Embryonic facial prominence (tissue), 1 donor: ENCODE data around the gene CPNE7.

Experiments used
- DNase-seq: peaks from one replicate; pipeline ENCODE4 v3.0.0-alpha.2; 2016; ENCODE audit errors: extremely low spot score

The CPNE7 gene

GRCh38 chr16:89575247-89576152 lies at the start of gene CPNE7:
Gene CPNE7 (plus strand): TSS chr16:89575758. CDS start chr16:89575898, 140 bp downstream.
- no peak for DNase-seq

DNA sequence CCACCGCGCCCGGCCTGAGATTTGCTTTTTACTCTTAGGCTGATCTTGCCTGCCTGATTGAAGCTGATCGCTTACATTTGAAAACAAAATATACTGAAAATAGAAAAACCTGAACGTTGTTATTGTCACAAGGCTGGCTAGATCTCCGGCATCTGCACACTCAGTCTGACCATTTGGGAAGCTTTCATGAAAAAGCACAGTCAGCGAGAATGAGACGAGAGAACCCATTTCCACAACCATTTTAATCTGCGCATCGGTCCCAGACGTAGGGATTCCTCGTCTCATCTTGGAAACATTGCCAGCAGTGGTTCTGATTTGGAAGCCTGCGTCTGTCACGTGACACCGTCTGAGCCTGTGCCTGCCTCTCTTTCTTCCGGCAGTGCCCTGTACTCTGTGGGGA lies 46.5 kb upstream of the CPNE7 start:
- DNase-seq, result no peak

DNA sequence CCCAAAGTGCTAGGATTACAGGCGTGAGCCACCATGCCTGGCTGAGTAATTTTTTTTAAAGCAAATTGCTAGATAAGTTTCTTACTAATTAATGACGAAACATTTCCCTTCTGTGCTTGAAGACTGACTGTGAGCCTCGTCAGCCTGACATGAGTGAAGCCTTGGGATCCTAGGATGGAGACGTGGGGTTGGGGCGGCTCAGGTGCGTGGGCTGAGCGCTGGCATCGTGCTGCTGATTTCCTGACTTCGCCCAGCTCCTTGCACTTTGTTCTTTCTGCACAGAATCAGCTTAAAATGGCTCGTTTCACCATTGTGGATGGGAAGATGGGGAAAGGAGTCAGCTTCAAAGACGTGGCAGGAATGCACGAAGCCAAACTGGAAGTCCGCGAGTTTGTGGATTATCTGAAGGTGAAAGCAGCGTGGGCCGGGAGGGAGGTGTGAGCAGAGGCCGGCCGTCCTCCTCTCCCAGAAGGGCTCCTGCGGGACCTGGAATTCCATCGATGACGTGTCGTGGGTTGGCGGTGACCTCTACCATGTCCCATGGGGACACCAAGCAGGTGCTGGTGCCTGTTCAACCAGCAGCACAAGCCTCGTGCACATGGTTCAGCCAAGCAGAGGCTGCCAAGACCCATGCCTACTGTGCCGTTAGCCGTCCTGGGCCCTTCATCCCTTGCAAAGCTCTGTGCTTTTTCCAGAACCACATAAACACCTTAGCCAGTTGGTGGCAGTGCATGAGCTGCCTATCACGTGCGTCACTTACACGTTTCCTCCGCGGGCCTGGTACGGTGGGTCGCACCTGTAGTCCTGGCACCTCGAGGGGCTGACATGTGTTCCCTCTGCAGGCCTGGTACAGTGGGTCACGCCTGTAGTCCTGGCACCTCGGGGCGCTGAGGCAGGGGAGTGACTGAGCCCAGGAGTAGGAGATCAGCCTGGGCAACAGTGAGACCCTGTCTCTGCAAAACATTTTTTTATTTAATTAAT lies 44.9 kb upstream of the CPNE7 start:
- no peak for DNase-seq

DNA sequence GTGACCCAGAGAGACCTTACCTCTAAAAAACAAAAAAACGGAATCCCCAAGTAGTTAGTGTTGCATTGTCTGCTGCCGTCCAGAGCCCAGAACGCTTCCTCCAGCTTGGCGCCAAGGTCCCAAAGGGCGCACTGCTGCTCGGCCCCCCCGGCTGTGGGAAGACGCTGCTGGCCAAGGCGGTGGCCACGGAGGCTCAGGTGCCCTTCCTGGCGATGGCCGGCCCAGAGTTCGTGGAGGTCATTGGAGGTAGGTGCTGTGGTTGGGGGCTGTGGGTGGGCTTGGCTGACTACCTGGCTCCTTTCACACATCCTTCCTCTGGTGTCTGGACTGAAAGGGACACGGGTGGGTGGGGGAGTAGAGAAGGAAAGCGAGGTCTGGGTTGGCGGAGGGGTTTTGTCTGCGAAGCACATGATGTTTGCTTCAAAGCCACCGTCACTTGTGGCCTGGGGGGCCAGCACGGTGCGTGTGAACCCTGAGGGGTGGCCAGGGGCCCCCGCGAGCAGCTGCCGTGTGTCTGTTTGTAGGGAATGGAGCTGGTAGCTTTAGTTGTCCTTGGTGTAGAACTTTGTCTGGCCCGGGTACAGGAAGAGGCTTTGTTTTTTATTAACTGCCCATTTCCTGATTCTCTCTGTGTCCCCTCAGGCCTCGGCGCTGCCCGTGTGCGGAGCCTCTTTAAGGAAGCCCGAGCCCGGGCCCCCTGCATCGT lies 43.6 kb upstream of the CPNE7 start:
- DNase-seq, result no peak

DNA sequence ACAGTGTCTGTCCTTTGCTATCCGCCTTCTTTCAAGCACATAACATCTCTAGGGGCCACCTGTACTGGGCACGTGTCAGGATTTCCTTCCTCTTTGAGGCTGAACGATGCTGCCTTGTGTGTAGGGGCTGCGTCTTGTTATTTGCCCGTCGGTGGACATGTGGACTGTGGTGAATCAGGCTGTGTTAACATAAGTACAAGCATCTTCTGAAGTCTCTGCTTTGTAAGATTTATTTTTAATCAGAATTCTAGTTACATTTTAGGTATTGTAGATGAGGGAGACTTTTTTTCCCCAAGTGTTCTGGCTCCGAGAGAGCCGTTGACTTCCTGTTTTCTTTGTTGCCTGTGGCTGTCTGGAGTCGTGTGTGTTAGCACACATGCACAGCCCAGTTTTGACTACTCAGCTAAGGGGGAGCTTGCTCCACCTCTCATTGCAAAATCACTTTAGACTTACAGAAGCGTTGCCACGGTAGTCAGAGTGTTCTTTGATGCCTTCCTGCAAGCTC lies 41.3 kb upstream of the CPNE7 start:
- DNase-seq, result no peak

- no peak for DNase-seq
Observed at GRCh38 chr16:89536371-89536770, 39.2 kb upstream of the CPNE7 start.

DNA sequence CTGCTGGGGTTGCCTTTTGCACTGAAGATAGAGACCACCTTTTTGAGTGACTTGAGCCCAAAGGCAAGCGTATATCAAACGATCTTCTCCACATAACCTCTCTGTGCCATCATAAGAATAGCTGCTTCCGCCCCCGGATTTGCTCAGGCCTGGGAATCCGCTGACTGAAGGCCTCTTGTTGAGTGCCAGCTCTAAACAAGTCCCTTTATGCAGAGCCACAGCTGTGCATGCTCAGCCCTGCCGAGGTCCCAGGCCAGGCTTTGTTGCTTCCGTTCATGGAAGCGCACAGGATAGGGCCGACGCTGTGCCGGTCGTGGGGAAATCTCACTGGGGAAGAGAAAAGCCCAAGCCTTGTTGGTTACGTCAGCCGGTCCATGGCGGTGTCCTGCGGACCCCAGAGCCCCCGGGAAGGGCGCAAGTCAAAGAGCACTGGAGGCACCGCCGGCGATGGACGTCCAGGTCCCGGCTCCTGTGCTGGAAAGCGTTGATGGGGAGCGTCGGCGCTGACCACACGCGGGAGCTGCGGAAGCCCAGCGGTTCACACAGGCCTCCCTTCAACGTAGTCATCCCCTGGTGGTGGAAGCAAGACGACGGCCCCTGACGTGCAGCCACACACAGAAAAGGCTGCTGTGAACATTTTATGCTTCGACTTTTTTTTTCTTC lies 38.5 kb upstream of the CPNE7 start:
- DNase-seq, result no peak

GRCh38 chr16:89537549-89537925 lies 38.0 kb upstream of the CPNE7 start:
- DNase-seq, result no peak

- DNase-seq, result no peak
Observed at GRCh38 chr16:89538286-89538685, 37.3 kb upstream of the CPNE7 start.

GRCh38 chr16:89540557-89540956 lies 35.0 kb upstream of the CPNE7 start:
- DNase-seq, result no peak

- no peak for DNase-seq
Observed at GRCh38 chr16:89541792-89542191, 33.8 kb upstream of the CPNE7 start.

DNA sequence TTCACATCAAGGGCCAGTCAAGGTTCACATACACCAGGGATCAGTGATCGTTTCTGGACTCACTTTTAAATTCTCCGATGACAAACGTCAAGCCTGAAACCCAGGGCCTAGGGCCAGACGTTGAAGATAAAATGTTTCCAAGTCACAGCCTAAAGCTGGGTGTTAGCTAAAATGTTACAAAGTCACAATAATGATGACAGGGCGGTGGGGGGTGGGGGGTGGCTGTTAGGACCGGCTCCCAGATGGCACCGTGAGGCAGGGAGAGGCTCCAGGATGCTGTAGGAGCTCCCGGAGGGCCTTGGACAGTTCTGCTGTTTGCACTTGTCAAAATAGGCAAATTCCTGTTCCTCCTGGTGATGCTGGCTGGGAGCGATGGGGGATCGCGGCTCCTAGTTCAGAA lies 31.4 kb upstream of the CPNE7 start:
- DNase-seq, result no peak

DNA sequence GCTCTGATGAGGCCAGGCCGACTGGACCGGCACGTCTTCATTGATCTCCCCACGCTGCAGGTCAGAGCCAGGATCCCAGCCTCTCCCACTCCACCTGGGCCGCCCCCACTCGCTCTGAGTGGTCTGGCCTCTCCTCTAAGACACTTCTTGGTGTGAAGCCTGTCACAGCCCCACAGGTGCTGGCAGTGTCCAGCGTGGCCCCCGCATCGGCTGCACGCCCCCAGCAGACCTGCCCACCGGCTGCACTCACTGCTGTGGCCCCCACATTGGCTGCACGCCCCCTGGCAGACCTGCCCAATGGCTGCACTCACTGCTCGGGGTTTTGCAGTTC lies 30.9 kb upstream of the CPNE7 start:
- no peak for DNase-seq

DNA sequence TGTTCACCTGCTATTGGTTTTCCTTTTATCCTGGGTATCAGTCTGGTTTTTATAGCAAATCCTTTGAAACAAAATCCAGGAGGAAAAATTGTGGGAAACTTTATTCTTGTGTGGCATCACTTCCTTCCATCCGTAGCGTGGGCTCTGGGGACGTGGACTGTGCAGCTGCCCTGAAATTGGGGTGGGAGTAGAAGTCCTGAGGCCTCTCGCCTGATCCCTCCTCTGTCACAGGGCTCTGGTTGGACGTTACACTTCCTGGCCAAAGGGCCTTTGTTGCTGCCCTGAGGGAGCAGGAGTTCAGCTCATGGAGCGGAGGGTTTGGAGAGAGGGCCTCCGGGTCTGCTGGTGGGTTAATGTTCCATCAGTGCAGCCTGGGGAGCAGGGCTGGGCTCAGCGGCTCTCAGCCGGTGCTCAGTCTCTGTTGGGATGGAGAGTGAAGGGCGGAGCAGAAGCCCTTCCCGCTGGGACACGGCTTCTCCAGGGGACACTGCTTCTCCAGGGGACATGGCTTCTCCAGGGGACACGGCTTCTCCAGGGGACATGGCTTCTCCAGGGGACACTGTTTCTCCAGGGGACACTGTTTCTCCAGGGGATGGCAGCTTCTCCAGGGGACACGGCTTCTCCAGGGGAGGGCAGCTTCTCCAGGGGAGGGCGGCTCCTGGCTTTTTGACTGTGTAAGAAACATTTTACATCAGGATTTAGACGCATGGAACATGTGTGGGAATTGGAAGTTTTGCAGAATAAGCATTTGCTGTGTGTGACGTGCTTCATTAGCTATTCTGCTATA lies 30.3 kb upstream of the CPNE7 start:
- DNase-seq, result no peak

DNA sequence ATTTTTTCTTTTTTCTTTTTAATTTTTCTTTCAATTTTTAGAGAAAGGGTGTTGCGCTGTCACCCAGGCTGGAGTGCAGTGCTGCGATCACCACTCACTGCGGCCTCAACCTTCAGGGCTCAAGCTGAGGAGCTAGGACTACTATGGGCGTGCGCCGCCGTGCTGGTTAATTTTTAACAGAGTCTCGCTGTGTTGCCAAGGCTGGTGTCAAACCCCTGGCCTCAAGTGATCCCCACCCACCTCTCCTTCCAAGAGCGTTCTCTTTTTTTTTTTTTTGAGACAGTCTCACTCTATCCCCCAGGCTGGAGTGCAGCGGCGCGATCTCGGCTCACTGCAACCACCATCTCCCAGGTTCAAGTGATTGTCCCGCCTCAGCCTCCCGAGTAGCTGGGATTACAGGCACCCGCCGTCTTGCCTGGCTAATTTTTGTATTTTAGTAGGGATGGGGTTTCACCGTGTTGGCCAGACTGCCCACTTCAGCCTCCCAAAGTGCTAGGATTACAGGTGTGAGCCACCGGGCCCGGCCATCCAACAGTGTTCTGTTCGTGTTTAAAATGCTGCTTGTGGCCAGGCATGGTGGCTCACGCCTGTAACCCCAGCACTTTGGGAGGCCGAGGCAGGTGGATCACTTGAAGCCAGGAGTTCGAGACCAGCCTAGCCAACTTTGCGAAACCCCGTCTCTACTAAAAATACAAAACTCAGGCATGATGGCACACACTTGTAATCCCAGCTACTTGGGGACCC lies 29.6 kb upstream of the CPNE7 start:
- DNase-seq, result no peak

GRCh38 chr16:89546781-89547180 lies 28.8 kb upstream of the CPNE7 start:
- no peak for DNase-seq

DNA sequence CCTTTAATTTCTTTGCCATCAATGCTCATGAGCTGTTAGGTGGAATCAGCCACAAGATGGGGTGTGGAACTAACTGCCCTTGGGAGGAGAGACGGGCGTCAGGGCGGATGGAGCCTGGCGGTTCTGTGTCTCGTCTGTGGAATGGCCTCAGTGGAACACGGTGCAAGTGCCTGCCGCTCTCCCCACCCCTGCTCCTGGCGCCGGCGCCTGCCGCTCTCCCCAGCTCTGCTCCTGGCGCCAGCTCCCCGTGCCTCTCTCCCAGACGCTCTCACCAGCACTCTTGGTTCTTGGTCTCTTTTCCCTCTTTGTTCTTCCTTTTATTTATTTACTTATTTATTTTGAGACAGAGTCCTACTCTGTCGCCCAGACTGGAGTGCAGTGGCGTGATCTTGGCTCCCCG lies 28.3 kb upstream of the CPNE7 start:
- no peak for DNase-seq

GRCh38 chr16:89547860-89548259 lies 27.7 kb upstream of the CPNE7 start:
- DNase-seq, result no peak

DNA sequence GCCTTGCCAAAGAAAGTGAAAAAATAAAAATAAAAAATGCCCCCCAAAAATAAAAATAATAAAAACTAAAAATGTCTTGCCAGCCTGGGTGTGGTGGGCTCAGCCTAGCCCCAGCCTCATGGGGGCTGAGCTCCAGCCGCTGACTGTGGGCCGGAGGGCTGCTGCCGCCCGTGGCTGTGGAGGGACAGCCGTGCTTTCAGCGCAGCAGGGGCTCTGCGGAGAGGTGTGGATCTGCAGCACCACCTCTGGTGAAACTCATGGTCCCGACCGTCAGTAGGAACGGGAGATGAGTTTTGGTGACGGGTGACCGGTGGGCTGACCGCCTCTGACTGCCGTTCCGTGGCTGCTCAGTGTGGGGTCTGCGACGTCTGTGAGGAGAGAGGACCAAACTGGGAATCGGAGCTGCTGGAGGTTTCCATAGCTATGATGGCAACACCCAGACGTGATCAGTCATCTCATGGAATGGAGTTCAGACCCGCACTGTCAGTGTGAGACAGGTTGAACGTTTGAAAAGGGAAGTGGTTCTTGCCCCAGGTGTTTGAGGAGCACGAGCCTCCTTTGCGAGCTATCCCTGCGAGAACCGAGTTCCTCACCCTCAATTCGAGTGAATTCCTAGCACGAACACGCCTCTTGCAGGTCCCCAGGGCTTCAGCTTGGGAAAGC lies 27.1 kb upstream of the CPNE7 start:
- no peak for DNase-seq
